Measurements from ENCODE around the gene SURF1.

The SURF1 gene

DNA sequence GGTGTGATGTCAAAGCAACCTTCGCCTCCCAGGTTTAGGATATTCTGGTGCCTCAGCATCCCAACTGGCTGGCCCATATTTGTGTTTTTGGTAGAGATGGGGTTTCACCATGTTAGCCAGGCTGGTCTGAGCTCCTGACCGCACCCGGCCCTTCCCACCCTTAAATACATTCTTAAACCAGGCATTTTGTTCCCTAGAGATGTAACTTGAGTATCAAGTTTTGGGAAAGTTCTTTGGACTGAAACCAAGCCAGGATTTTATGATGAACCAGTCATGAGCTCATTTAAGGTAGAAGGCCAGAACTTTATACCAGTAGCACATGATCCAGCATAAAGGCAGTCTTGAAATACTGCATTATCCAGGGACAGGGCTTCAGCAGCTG is 4.8 kb downstream of the SURF1 start:
- Histone ChIP-seq H3K36me3 (ENCODE audit: control insufficient read depth, insufficient read depth, low read length) (peaks cover 52% of the 10 kb centered on the region), H3K9me3 (ENCODE audit: control insufficient read depth, low read length) (no peaks in the 10 kb centered on the region), H3K4me1 (ENCODE audit: control insufficient read depth, insufficient read depth, low read length, poor library complexity, severe bottlenecking) (peaks cover 8% of the 10 kb centered on the region), H3K4me3 (ENCODE audit: extremely low read depth, insufficient read depth, low read length, poor library complexity, severe bottlenecking) (no peak overlapping the region), H3K27ac (ENCODE audit: low read depth, low read length, severe bottlenecking) (no peak overlapping the region)
- 80% methylated on average over 1 of the region's 3 CpGs; no CpG with 5 or more reads in 1 of the 2 experiments for WGBS, 2 experiments (ENCODE audit: insufficient coverage in 2 of 2)

DNA sequence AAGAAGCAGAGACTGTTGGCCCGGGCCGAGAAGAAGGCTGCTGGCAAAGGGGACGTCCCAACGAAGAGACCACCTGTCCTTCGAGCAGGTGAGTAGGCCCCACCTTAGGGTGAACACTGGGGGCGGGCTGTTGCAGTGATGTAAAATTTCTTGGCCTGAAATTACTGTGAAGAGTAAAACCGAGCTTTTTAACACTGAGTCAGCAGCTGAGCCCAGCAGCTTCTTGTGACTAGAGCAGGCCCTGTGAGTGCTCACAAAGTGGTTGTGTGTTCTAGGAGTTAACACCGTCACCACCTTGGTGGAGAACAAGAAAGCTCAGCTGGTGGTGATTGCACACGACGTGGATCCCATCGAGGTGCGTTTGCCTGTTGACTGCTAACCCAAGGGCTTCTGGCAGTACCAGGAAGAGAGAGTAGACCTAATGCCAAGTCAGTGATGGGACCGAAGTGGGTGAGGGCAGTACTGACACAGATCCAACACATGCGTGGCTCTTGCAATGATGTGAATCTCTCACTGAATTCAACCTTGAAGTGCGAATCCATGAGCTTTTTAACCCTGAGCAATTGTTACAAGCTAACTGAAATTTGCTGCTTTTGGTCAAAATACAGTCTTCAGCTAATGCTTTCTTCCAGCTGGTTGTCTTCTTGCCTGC is 6.2 kb downstream of the SURF1 start:
- Histone ChIP-seq H3K36me3 (ENCODE audit: control insufficient read depth, insufficient read depth, low read length) (peaks cover 64% of the 10 kb centered on the region), H3K9me3 (ENCODE audit: control insufficient read depth, low read length) (no peaks in the 10 kb centered on the region), H3K4me3 (ENCODE audit: extremely low read depth, insufficient read depth, low read length, poor library complexity, severe bottlenecking) (peak overlapping the region; percentile 100), H3K4me1 (ENCODE audit: control insufficient read depth, insufficient read depth, low read length, poor library complexity, severe bottlenecking) (peaks cover 12% of the 10 kb centered on the region), H3K27ac (ENCODE audit: low read depth, low read length, severe bottlenecking) (peak overlapping the region; percentile 23)
- WGBS, 2 experiments (ENCODE audit: insufficient coverage in 2 of 2): 90 to 97% methylated on average over 12 to 15 of the region's 15 CpGs

DNA sequence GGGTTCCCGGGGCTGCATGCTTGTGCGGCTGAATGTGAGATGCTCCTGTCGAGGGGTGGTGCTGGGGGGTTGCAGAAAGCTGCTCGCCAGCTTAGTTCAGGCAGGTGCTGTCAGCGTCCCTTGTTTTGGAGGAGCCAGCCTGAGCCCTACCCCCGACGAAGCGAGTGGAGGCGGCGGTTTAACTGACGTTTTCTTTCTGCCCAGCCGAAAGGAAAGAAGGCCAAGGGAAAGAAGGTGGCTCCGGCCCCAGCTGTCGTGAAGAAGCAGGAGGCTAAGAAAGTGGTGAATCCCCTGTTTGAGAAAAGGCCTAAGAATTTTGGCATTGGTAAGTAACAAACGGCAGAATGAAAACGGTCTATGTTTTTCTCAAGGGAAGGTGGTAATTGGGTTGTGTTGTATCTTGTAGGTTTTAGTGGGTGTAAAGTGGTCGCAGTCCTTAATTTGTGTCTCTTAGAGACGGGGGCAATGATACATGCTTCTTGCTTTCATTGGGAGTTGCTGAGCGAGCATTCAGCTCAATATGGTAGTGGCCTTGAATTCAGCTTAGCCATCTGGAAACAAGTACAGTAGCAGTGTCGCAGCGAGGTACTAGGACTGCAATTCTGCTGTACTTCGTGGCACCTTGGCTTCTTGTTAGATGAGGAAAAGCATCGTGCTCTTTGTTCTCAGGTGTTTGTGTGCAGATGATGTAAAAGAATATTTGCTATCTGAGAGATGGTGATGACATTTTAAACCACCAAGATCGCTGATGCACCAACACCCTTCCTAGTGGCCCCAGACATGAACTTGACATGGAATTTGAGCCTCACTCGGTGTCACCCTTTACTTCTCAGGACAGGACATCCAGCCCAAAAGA is 7.3 kb downstream of the SURF1 start:
- H3K36me3 ChIP-seq (ENCODE audit: control insufficient read depth, insufficient read depth, low read length): peaks cover 75% of the 10 kb centered on the region
- H3K4me3 ChIP-seq (ENCODE audit: extremely low read depth, insufficient read depth, low read length, poor library complexity, severe bottlenecking): peak overlapping the region; percentile 100
- H3K9me3 ChIP-seq (ENCODE audit: control insufficient read depth, low read length): no peaks in the 10 kb centered on the region
- peak overlapping the region; percentile 98 for H3K27ac ChIP-seq (ENCODE audit: low read depth, low read length, severe bottlenecking)
- WGBS, 2 experiments (ENCODE audit: insufficient coverage in 2 of 2): 10 to 11% methylated on average over 22 of the region's 25 CpGs
- peaks cover 12% of the 10 kb centered on the region for H3K4me1 ChIP-seq (ENCODE audit: control insufficient read depth, insufficient read depth, low read length, poor library complexity, severe bottlenecking)

DNA sequence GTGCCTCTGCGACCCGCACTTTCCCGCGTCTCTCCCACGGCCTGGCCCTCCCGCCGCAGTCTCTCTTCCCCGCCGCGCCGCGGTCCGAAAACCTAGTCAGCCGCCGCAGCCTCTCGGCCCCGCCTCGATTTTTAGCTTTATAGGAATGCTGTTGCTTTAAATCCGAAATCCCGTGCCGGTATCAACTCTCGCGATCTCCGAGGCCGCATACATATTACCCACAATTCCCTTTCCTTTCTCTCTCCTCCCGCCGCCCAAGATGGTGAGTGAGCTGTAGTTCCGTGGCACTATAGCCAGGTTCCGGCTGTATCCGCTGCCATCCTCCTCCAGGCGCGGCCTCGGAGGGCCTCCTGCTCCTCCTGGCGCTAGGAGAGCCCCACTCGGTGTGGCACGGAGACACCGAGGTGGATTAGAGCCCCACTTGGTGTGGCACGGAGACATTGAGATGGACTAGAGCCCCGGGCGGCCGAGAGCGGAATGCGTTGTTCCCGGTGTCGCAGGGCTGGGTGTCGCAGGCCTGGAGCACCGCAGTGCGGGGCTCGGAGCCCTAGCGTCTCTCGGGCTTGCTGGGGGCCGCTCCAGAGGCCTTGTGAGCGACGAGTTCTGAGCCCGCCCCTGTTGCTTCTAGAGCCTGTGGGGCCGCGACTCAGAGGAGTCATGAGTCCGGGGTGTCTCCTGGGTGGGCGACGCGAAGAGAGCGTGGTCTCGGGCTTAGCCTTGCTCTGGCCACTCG is 8.1 kb downstream of the SURF1 start, which contains the start of the genes MED22 and RPL7A:
Gene MED22 (minus strand): TSS at position 147 of the 733 bp plus-strand sequence. CDS start 1,469 bp downstream, outside the sequence.
Gene RPL7A (plus strand): TSS at position 234 of the 733 bp plus-strand sequence. CDS start 26 bp downstream, at position 260.
- Histone ChIP-seq H3K36me3 (ENCODE audit: control insufficient read depth, insufficient read depth, low read length) (peaks cover 79% of the 10 kb centered on the region), H3K4me3 (ENCODE audit: extremely low read depth, insufficient read depth, low read length, poor library complexity, severe bottlenecking) (peak within 1 kb of the TSS; percentile 100), H3K27ac (ENCODE audit: low read depth, low read length, severe bottlenecking) (peak within 1 kb of the TSS; percentile 98), H3K4me1 (ENCODE audit: control insufficient read depth, insufficient read depth, low read length, poor library complexity, severe bottlenecking) (peaks cover 12% of the 10 kb centered on the region), H3K9me3 (ENCODE audit: control insufficient read depth, low read length) (no peaks in the 10 kb centered on the region)
- WGBS, 2 experiments (ENCODE audit: insufficient coverage in 2 of 2): 0% methylated on average over 57 to 59 of the region's 64 CpGs

DNA sequence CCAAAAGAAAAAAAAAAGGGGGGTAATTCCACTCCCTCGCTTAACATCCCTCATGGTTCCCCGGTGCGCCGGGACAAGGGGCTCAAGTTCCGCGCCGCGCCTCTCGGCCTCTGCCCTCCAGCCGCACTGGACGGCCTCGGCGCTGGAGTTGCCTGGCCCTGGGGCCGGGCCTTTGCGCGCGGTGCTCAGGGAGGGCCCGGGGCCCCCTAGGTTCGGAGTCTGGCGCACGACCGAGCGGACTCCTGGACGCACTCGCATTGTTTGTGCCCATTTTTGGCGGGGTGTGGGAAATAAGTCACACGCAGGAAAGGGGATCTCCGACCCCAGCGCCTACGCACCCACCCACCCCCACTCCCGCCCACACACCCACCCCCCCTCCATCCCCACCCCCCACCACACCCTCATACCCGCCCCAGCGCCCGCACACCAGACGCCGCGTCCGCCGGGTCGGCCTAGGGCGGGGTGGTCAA is 8.7 kb downstream of the SURF1 start:
- peaks cover 12% of the 10 kb centered on the region for H3K4me1 ChIP-seq (ENCODE audit: control insufficient read depth, insufficient read depth, low read length, poor library complexity, severe bottlenecking)
- no peaks in the 10 kb centered on the region for H3K9me3 ChIP-seq (ENCODE audit: control insufficient read depth, low read length)
- H3K36me3 ChIP-seq (ENCODE audit: control insufficient read depth, insufficient read depth, low read length): peaks cover 79% of the 10 kb centered on the region
- H3K27ac ChIP-seq (ENCODE audit: low read depth, low read length, severe bottlenecking): peak overlapping the region; percentile 98
- WGBS, 2 experiments (ENCODE audit: insufficient coverage in 2 of 2): 0% methylated on average over 16 to 25 of the region's 41 CpGs
- H3K4me3 ChIP-seq (ENCODE audit: extremely low read depth, insufficient read depth, low read length, poor library complexity, severe bottlenecking): peak overlapping the region; percentile 100

DNA sequence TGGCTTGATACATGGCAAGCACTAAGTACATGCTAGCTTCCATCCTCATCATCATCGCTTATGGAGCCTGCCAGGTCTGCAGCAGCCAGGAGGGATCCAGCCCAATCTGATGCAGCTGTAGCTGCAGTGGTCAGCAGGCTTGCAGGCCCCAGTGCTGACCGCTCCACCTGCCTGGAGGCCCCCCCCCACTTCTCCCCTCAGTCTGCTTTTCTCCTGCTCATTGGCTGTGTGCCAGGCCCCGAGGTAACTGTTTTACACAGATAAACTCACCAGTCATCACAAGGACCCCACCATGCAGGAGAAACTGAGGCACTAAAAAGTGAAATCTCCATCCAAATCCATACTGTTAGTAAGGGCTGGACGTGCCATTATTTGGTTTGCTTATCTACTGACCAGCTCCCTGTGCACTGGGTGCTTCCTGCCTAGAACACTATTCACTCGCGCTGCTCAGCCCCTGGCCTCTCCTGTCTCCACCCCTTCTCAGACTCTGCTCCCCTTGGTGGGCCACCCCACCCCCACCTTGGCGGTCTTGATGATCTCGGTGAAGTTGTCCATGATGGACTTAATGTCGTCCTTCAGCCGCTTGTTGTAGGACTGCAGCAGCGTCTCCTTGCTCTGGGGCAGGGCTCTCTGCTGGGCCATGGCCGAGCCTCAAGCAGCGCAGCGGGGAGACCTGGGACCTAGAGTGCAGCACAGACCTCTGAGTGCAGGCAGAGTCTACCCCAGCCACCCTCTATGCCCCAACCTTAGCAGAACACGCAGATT is 10.1 kb downstream of the SURF1 start:
- 80 to 81% methylated on average over 15 of the region's 15 CpGs for WGBS, 2 experiments (ENCODE audit: insufficient coverage in 2 of 2)
- Histone ChIP-seq H3K27ac (ENCODE audit: low read depth, low read length, severe bottlenecking) (peak overlapping the region; percentile 10), H3K36me3 (ENCODE audit: control insufficient read depth, insufficient read depth, low read length) (peaks cover 78% of the 10 kb centered on the region), H3K4me3 (ENCODE audit: extremely low read depth, insufficient read depth, low read length, poor library complexity, severe bottlenecking) (peak overlapping the region; percentile 100), H3K4me1 (ENCODE audit: control insufficient read depth, insufficient read depth, low read length, poor library complexity, severe bottlenecking) (peaks cover 12% of the 10 kb centered on the region), H3K9me3 (ENCODE audit: control insufficient read depth, low read length) (no peaks in the 10 kb centered on the region)

DNA sequence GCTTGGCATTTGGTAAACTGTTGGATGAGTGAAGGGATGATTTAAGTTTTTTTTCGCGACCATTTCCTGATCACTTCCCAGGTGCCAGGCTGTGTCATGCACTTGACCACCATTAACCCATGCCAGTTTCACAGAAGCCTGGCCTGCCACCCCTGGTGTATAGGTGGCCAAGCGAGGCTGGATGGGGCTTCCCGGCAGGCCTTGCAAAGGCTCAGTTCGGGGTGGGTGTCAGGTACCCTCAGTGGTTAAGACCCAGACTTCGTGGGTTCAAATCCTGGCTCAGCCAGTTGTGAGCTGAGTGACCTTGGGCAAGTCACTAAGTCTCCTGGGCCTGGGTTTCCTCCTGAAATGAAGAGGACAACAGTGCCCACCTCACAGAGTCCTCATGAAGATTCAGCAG is 10.7 kb downstream of the SURF1 start:
- Histone ChIP-seq H3K9me3 (ENCODE audit: control insufficient read depth, low read length) (no peaks in the 10 kb centered on the region), H3K4me3 (ENCODE audit: extremely low read depth, insufficient read depth, low read length, poor library complexity, severe bottlenecking) (no peak overlapping the region), H3K36me3 (ENCODE audit: control insufficient read depth, insufficient read depth, low read length) (peaks cover 76% of the 10 kb centered on the region), H3K27ac (ENCODE audit: low read depth, low read length, severe bottlenecking) (no peak overlapping the region), H3K4me1 (ENCODE audit: control insufficient read depth, insufficient read depth, low read length, poor library complexity, severe bottlenecking) (peaks cover 12% of the 10 kb centered on the region)
- WGBS, 2 experiments (ENCODE audit: insufficient coverage in 2 of 2): 97% methylated on average over 6 of the region's 6 CpGs

DNA sequence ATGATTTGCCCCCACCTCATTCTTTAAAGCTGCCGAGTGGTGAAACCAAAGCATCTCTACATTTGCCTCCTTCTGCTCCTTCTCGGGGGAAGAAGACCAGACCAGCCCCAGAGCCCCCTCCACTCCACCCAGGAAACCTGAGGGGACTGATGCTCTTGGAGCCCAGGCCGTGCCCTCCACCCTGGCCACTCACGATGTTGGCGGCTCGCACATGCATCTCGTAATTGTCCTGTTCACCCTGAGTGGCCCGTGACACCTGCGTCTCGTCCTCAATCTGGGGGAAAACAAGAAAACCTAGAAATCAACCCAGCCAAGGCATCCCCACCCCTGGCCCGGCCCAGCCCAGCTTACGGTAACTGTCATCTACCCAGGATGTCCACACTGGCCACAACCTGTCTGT is 11.3 kb downstream of the SURF1 start:
- peaks cover 12% of the 10 kb centered on the region for H3K4me1 ChIP-seq (ENCODE audit: control insufficient read depth, insufficient read depth, low read length, poor library complexity, severe bottlenecking)
- H3K4me3 ChIP-seq (ENCODE audit: extremely low read depth, insufficient read depth, low read length, poor library complexity, severe bottlenecking): no peak overlapping the region
- 99% methylated on average over 12 of the region's 12 CpGs for WGBS, 2 experiments (ENCODE audit: insufficient coverage in 2 of 2)
- no peak overlapping the region for H3K27ac ChIP-seq (ENCODE audit: low read depth, low read length, severe bottlenecking)
- no peaks in the 10 kb centered on the region for H3K9me3 ChIP-seq (ENCODE audit: control insufficient read depth, low read length)
- peaks cover 75% of the 10 kb centered on the region for H3K36me3 ChIP-seq (ENCODE audit: control insufficient read depth, insufficient read depth, low read length)

DNA sequence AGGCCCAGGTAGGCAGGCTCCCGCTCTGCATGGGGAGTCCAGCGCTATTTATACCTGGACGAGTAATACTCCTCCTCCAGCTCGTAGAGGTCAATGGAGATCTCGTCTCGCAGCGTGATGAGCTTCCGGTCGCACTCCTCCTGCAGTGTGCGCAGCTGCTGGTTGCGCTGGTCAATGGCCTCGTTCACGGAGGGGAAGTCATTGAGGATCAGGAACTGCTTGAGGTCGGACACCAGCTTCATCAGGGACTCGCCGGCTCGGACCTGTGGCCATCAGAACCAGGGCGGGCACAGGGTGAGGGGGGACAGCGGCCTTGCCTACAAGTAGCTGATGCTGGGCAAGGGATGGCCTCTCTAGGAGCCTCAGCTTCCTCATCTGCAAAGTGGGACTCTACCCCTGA is 12.2 kb downstream of the SURF1 start:
- no peak overlapping the region for H3K4me3 ChIP-seq (ENCODE audit: extremely low read depth, insufficient read depth, low read length, poor library complexity, severe bottlenecking)
- H3K36me3 ChIP-seq (ENCODE audit: control insufficient read depth, insufficient read depth, low read length): peaks cover 75% of the 10 kb centered on the region
- H3K9me3 ChIP-seq (ENCODE audit: control insufficient read depth, low read length): no peaks in the 10 kb centered on the region
- 95% methylated on average over 19 of the region's 19 CpGs for WGBS, 2 experiments (ENCODE audit: insufficient coverage in 2 of 2)
- no peak overlapping the region for H3K27ac ChIP-seq (ENCODE audit: low read depth, low read length, severe bottlenecking)
- peaks cover 6% of the 10 kb centered on the region for H3K4me1 ChIP-seq (ENCODE audit: control insufficient read depth, insufficient read depth, low read length, poor library complexity, severe bottlenecking)

DNA sequence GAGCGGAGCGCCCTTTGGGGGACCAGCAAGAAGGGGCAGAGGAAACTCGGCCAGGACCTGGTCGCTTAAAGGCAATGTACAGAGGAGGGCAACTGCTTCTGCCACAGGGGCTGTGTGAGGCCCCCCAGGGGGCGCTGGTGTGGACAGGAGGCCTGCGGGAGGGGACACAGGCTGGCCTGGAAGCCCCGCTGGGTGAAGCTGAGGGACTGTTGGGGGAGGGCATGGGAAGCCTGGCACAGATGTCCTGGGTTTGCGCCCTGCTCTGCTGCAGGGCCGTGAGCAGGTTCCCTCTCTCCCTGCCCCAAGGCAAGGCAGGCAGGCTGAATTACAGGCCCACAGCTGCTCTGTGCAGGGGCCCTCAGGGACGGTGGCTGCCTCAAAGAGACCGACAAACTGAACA is 13.7 kb downstream of the SURF1 start:
- Histone ChIP-seq H3K4me3 (ENCODE audit: extremely low read depth, insufficient read depth, low read length, poor library complexity, severe bottlenecking) (no peak overlapping the region), H3K27ac (ENCODE audit: low read depth, low read length, severe bottlenecking) (no peak overlapping the region), H3K4me1 (ENCODE audit: control insufficient read depth, insufficient read depth, low read length, poor library complexity, severe bottlenecking) (peaks cover 6% of the 10 kb centered on the region), H3K36me3 (ENCODE audit: control insufficient read depth, insufficient read depth, low read length) (peaks cover 72% of the 10 kb centered on the region), H3K9me3 (ENCODE audit: control insufficient read depth, low read length) (no peaks in the 10 kb centered on the region)
- WGBS, 2 experiments (ENCODE audit: insufficient coverage in 2 of 2): 81 to 90% methylated on average over 8 to 11 of the region's 11 CpGs

Data from mesodermal cell (in vitro differentiated cells).